ENCODE measurements around the gene AIP.
"Not testable (repeated sequence)": the region's sequence is repeated elsewhere in the genome, so short reads cannot be mapped to it uniquely, and the experiment has no call there.

The AIP gene

GRCh38 chr11:67506426-67507051, 23.7 kb downstream of the AIP start:
- H3K9me3 ChIP-seq (ENCODE audit: control insufficient read depth, low read length), result no peaks in the 10 kb centered on the region
- peak overlapping the region; percentile 93 for H3K4me3 ChIP-seq (ENCODE audit: low read length)
- no peaks in the 10 kb centered on the region for H3K36me3 ChIP-seq (ENCODE audit: control insufficient read depth, insufficient read depth, low read length, severe bottlenecking)

GRCh38 chr11:67507242-67507863, 24.5 kb downstream of the AIP start:
- no peak for DNase-seq (ENCODE audit: low read depth)
- Histone ChIP-seq H3K27me3 (replicated peaks; ENCODE audit: control insufficient read depth, insufficient read depth, low read length) (peaks cover 11% of the 10 kb centered on the region), H3K9me3 (ENCODE audit: control insufficient read depth, low read length) (no peaks in the 10 kb centered on the region)

More at GRCh38 chr11:67506426-67507051, 23.7 kb downstream of the AIP start:
- Histone ChIP-seq H3K4me1 (ENCODE audit: control insufficient read depth, insufficient read depth, low read length) (peaks cover 28% of the 10 kb centered on the region), H3K9ac (ENCODE audit: low read length) (peak overlapping the region; percentile 90), H3K27me3 (replicated peaks; ENCODE audit: control insufficient read depth, insufficient read depth, low read length) (peaks cover 7% of the 10 kb centered on the region)
- no peak for DNase-seq (ENCODE audit: low read depth)

GRCh38 chr11:67507864-67508485, 25.1 kb downstream of the AIP start, which contains the start of gene CDK2AP2:
CDK2AP2 (minus strand) TSS chr11:67508162; CDS start chr11:67508082, 80 bp downstream.
- H3K9me3 ChIP-seq (ENCODE audit: control insufficient read depth, low read length), result no peaks in the 10 kb centered on the region
- H3K4me1 ChIP-seq (ENCODE audit: control insufficient read depth, insufficient read depth, low read length), result peaks cover 28% of the 10 kb centered on the region
- no peaks in the 10 kb centered on the region for H3K36me3 ChIP-seq (ENCODE audit: control insufficient read depth, insufficient read depth, low read length, severe bottlenecking)
- H3K9ac ChIP-seq (ENCODE audit: low read length), result peak within 1 kb of the TSS; percentile 90
- DNase-seq (ENCODE audit: low read depth), result peak; percentile 99
- H3K4me3 ChIP-seq (ENCODE audit: low read length), result peak within 1 kb of the TSS; percentile 93
- peaks cover 11% of the 10 kb centered on the region for H3K27me3 ChIP-seq (replicated peaks; ENCODE audit: control insufficient read depth, insufficient read depth, low read length)

More at GRCh38 chr11:67507242-67507863, 24.5 kb downstream of the AIP start:
- Histone ChIP-seq H3K4me1 (ENCODE audit: control insufficient read depth, insufficient read depth, low read length) (peaks cover 28% of the 10 kb centered on the region), H3K9ac (ENCODE audit: low read length) (peak overlapping the region; percentile 90), H3K36me3 (ENCODE audit: control insufficient read depth, insufficient read depth, low read length, severe bottlenecking) (no peaks in the 10 kb centered on the region), H3K4me3 (ENCODE audit: low read length) (peak overlapping the region; percentile 93)

GRCh38 chr11:67508486-67509121, 25.8 kb downstream of the AIP start:
- Histone ChIP-seq H3K4me3 (ENCODE audit: low read length) (peak overlapping the region; percentile 93), H3K9me3 (ENCODE audit: control insufficient read depth, low read length) (no peaks in the 10 kb centered on the region), H3K4me1 (ENCODE audit: control insufficient read depth, insufficient read depth, low read length) (peaks cover 28% of the 10 kb centered on the region), H3K27me3 (replicated peaks; ENCODE audit: control insufficient read depth, insufficient read depth, low read length) (peaks cover 11% of the 10 kb centered on the region), H3K9ac (ENCODE audit: low read length) (peak overlapping the region; percentile 90), H3K36me3 (ENCODE audit: control insufficient read depth, insufficient read depth, low read length, severe bottlenecking) (no peaks in the 10 kb centered on the region)
- DNase-seq (ENCODE audit: low read depth), result peak; percentile 99

- no peak overlapping the region for H3K9ac ChIP-seq (ENCODE audit: low read length)
- no peak for DNase-seq (ENCODE audit: low read depth)
- H3K4me3 ChIP-seq (ENCODE audit: low read length), result no peak overlapping the region
- H3K9me3 ChIP-seq (ENCODE audit: control insufficient read depth, low read length), result no peaks in the 10 kb centered on the region
- peaks cover 25% of the 10 kb centered on the region for H3K4me1 ChIP-seq (ENCODE audit: control insufficient read depth, insufficient read depth, low read length)
- no peaks in the 10 kb centered on the region for H3K36me3 ChIP-seq (ENCODE audit: control insufficient read depth, insufficient read depth, low read length, severe bottlenecking)
- peaks cover 23% of the 10 kb centered on the region for H3K27me3 ChIP-seq (replicated peaks; ENCODE audit: control insufficient read depth, insufficient read depth, low read length)
Observed at GRCh38 chr11:67510023-67510345, 27.2 kb downstream of the AIP start.

- H3K27me3 ChIP-seq (replicated peaks; ENCODE audit: control insufficient read depth, insufficient read depth, low read length), result peaks cover 27% of the 10 kb centered on the region
- not testable (repeated sequence) for H3K36me3 ChIP-seq (ENCODE audit: control insufficient read depth, insufficient read depth, low read length, severe bottlenecking); H3K4me3 ChIP-seq (ENCODE audit: low read length); DNase-seq (ENCODE audit: low read depth); H3K9ac ChIP-seq (ENCODE audit: low read length); H3K9me3 ChIP-seq (ENCODE audit: control insufficient read depth, low read length)
- H3K4me1 ChIP-seq (ENCODE audit: control insufficient read depth, insufficient read depth, low read length), result peaks cover 13% of the 10 kb centered on the region
Observed at GRCh38 chr11:67511558-67511957, 28.7 kb downstream of the AIP start.

GRCh38 chr11:67514116-67514515, 31.3 kb downstream of the AIP start:
- H3K9me3 ChIP-seq (ENCODE audit: control insufficient read depth, low read length), result no peaks in the 10 kb centered on the region
- no peaks in the 10 kb centered on the region for H3K36me3 ChIP-seq (ENCODE audit: control insufficient read depth, insufficient read depth, low read length, severe bottlenecking)
- no peak overlapping the region for H3K9ac ChIP-seq (ENCODE audit: low read length)
- DNase-seq (ENCODE audit: low read depth), result no peak
- H3K27me3 ChIP-seq (replicated peaks; ENCODE audit: control insufficient read depth, insufficient read depth, low read length), result peaks cover 27% of the 10 kb centered on the region
- peaks cover under 1% of the 10 kb centered on the region for H3K4me1 ChIP-seq (ENCODE audit: control insufficient read depth, insufficient read depth, low read length)
- no peak overlapping the region for H3K4me3 ChIP-seq (ENCODE audit: low read length)

- H3K4me1 ChIP-seq (ENCODE audit: control insufficient read depth, insufficient read depth, low read length), result no peaks in the 10 kb centered on the region
- H3K9ac ChIP-seq (ENCODE audit: low read length), result no peak overlapping the region
- H3K9me3 ChIP-seq (ENCODE audit: control insufficient read depth, low read length), result no peaks in the 10 kb centered on the region
- H3K27me3 ChIP-seq (replicated peaks; ENCODE audit: control insufficient read depth, insufficient read depth, low read length), result peaks cover 20% of the 10 kb centered on the region
- no peak overlapping the region for H3K4me3 ChIP-seq (ENCODE audit: low read length)
- H3K36me3 ChIP-seq (ENCODE audit: control insufficient read depth, insufficient read depth, low read length, severe bottlenecking), result no peaks in the 10 kb centered on the region
- DNase-seq (ENCODE audit: low read depth), result no peak
Observed at GRCh38 chr11:67516806-67517205, 34.0 kb downstream of the AIP start.

GRCh38 chr11:67517784-67518552, 35.1 kb downstream of the AIP start:
- Histone ChIP-seq H3K4me1 (ENCODE audit: control insufficient read depth, insufficient read depth, low read length) (no peaks in the 10 kb centered on the region), H3K27me3 (replicated peaks; ENCODE audit: control insufficient read depth, insufficient read depth, low read length) (peaks cover 24% of the 10 kb centered on the region), H3K4me3 (ENCODE audit: low read length) (no peak overlapping the region), H3K9me3 (ENCODE audit: control insufficient read depth, low read length) (no peaks in the 10 kb centered on the region), H3K9ac (ENCODE audit: low read length) (no peak overlapping the region), H3K36me3 (ENCODE audit: control insufficient read depth, insufficient read depth, low read length, severe bottlenecking) (no peaks in the 10 kb centered on the region)
- DNase-seq (ENCODE audit: low read depth), result no peak

- Histone ChIP-seq H3K4me3 (ENCODE audit: low read length) (no peak overlapping the region), H3K27me3 (replicated peaks; ENCODE audit: control insufficient read depth, insufficient read depth, low read length) (peaks cover 27% of the 10 kb centered on the region), H3K4me1 (ENCODE audit: control insufficient read depth, insufficient read depth, low read length) (no peaks in the 10 kb centered on the region), H3K36me3 (ENCODE audit: control insufficient read depth, insufficient read depth, low read length, severe bottlenecking) (no peaks in the 10 kb centered on the region), H3K9me3 (ENCODE audit: control insufficient read depth, low read length) (no peaks in the 10 kb centered on the region), H3K9ac (ENCODE audit: low read length) (no peak overlapping the region)
- DNase-seq (ENCODE audit: low read depth), result no peak
Observed at GRCh38 chr11:67519726-67520125, 36.9 kb downstream of the AIP start.
